HCT116 (cell line): ENCODE data around the gene PTGES2. TPM values are rescaled to one million over a fixed set of nuclear protein-coding genes. Genes with fewer than 3 reads are reported as not detected.

ENCODE experiments used
- ATAC-seq: fragments of 200-7000 bp; cut with Tn5 transposase; 2 replicates; pipeline ENCODE4 v1.9.1; 2020; ENCODE audit warnings: mild to moderate bottlenecking, moderate library complexity
- BruUV-seq: library from RNA; stranded (reverse); fragments of 400-500 nt; replicated peaks from 2 replicates; lab custom pipeline; 2021; lab: Mats Ljungman, UMichigan
- CTCF ChIA-PET: fragments of 300-600 bp; sonication (Branson Sonifier 250); formaldehyde crosslinking; loops from one replicate; lab custom pipeline; 2021; ENCODE audit warnings: antibody characterized with exemption; lab: Charles Lee
- POLR2A ChIA-PET: fragments of 300-600, 350-600 bp; sonication (Branson Sonifier 250); formaldehyde crosslinking; loops from one replicate; lab custom pipeline; 2021; ENCODE audit warnings: antibody characterized with exemption; lab: Charles Lee
- RAD21 ChIA-PET, 2 experiments: fragments of 300-600 bp; sonication (Branson Sonifier 250); formaldehyde crosslinking; loops; one replicate each; lab custom pipeline; 2023; ENCODE audit warnings: low total read pairs in 2 of 2; ENCODE audit not compliant: uncharacterized antibody in 2 of 2, unreplicated experiment in 2 of 2, low non-redundant PET in 1 of 2; lab: Charles Lee
- DNase-seq: peaks from one replicate; pipeline ENCODE4 v3.0.0-alpha.2; 2010; ENCODE audit warnings: low read depth, low spot score
- H2AFZ ChIP-seq: fragments of 200-600 bp; shearing (Covaris generic), sonication (generic); 2 replicates; pipeline ENCODE4 v1.6.1; 2017; ENCODE audit warnings: low read depth, mixed run types, mixed read lengths, antibody characterized with exemption, low read length; ENCODE audit not compliant: poor library complexity, severe bottlenecking
- H3K27ac ChIP-seq: 2 replicates; pipeline ENCODE4 v1.5.1; 2012; ENCODE audit warnings: low read depth, low read length
- H3K27me3 ChIP-seq: fragments of 200-600 bp; sonication (generic); 2 replicates; pipeline ENCODE4 v1.6.1; 2016; ENCODE audit warnings: mixed run types, low read length, mixed read lengths; ENCODE audit not compliant: insufficient read depth
- H3K36me3 ChIP-seq, 2 experiments: fragments of 200-500 bp in 1 of 2; fragments of 200-600 bp in 1 of 2; sonication (Bioruptor generic) in 1 of 2; sonication (generic) in 1 of 2; 2 replicates each; pipeline versions ENCODE4 v1.5.1 to v1.6.1; 2014 to 2016; ENCODE audit warnings: low read length in 2 of 2, inconsistent platforms in 1 of 2, mixed read lengths in 1 of 2, mixed run types in 1 of 2; ENCODE audit not compliant: insufficient read depth in 2 of 2, control insufficient read depth in 1 of 2
- H3K4me1 ChIP-seq, 2 experiments: fragments of 200-600 bp in 1 of 2; sonication (generic) in 1 of 2; 2 replicates each; pipeline versions ENCODE4 v1.5.1 to v1.6.1; 2012 to 2017; ENCODE audit warnings: low read length in 2 of 2, inconsistent platforms in 1 of 2, mild to moderate bottlenecking in 1 of 2, mixed read lengths in 1 of 2, mixed run types in 1 of 2, moderate library complexity in 1 of 2; ENCODE audit not compliant: insufficient read depth in 2 of 2, control insufficient read depth in 1 of 2
- H3K4me2 ChIP-seq: fragments of 200-600 bp; sonication (generic); 2 replicates; pipeline ENCODE4 v1.6.1; 2017; ENCODE audit warnings: mixed run types, low read length, mixed read lengths
- H3K4me3 ChIP-seq, 2 experiments: fragments of 200-600 bp in 1 of 2; sonication (generic) in 1 of 2; replicated peaks in 1 of 2; 2 replicates each; pipeline ENCODE4 v1.5.1; 2011 to 2016; ENCODE audit warnings: low read length in 2 of 2, control low read depth in 1 of 2, low read depth in 1 of 2, mild to moderate bottlenecking in 1 of 2, mixed read lengths in 1 of 2, mixed run types in 1 of 2
- H3K79me2 ChIP-seq: fragments of 200-600 bp; sonication (generic); 2 replicates; pipeline ENCODE4 v1.6.1; 2017; ENCODE audit warnings: mild to moderate bottlenecking, mixed run types, low read length, moderate library complexity, mixed read lengths; ENCODE audit not compliant: insufficient read depth
- H3K9ac ChIP-seq: fragments of 200-600 bp; sonication (generic); 2 replicates; pipeline ENCODE4 v1.6.1; 2016; ENCODE audit warnings: low read length, mixed read lengths
- H3K9me2 ChIP-seq: fragments of 200-600 bp; sonication (generic), shearing (Covaris generic); 2 replicates; pipeline ENCODE4 v1.6.1; 2017; ENCODE audit warnings: mixed run types, mild to moderate bottlenecking, moderate library complexity; ENCODE audit not compliant: insufficient read depth
- H3K9me3 ChIP-seq, 2 experiments: fragments of 200-500 bp in 1 of 2; fragments of 200-600 bp in 1 of 2; sonication (Bioruptor generic) in 1 of 2; sonication (generic) in 1 of 2; 2 replicates each; pipeline ENCODE4 v1.6.1; 2014 to 2017; ENCODE audit warnings: low read length in 2 of 2, mixed read lengths in 2 of 2, inconsistent platforms in 1 of 2, low read depth in 1 of 2, mild to moderate bottlenecking in 1 of 2, mixed run types in 1 of 2, moderate library complexity in 1 of 2; ENCODE audit not compliant: control insufficient read depth in 1 of 2, insufficient read depth in 1 of 2
- H4K20me1 ChIP-seq: fragments of 200-600 bp; sonication (generic), shearing (Covaris generic); 2 replicates; pipeline ENCODE4 v1.6.1; 2017; ENCODE audit warnings: mixed run types, mild to moderate bottlenecking, moderate library complexity; ENCODE audit not compliant: insufficient read depth
- CBX3 ChIP-seq: IDR thresholded peaks from 2 replicates; pipeline ENCODE4 v1.6.1; 2012; ENCODE audit warnings: low read depth
- FOSL1 ChIP-seq: IDR thresholded peaks from 2 replicates; pipeline ENCODE4 v1.6.1; 2012; ENCODE audit warnings: low read depth
- RAD21 ChIP-seq: IDR thresholded peaks from 2 replicates; pipeline ENCODE4 v1.6.1; 2012; ENCODE audit warnings: low read depth, mild to moderate bottlenecking
- TCF7L2 ChIP-seq: IDR thresholded peaks from 2 replicates; pipeline ENCODE4 v1.7.0; 2011; ENCODE audit warnings: borderline replicate concordance, inconsistent platforms; ENCODE audit not compliant: insufficient read depth, insufficient read length; ENCODE audit errors: extremely low read depth
- ZNF274 ChIP-seq: fragments of 200-500 bp; sonication (Bioruptor generic); IDR thresholded peaks from 2 replicates; pipeline ENCODE4 v1.6.1; 2014; ENCODE audit warnings: mild to moderate bottlenecking, low read depth, low read length, inconsistent platforms
- intact Hi-C: fragments of 100-400 bp; cut with micrococcal nuclease; formaldehyde crosslinking; loops from 2 replicates; pipeline ENCODE4 v1.10.0; 2022
- total RNA-seq: library from RNA; stranded (reverse); gene quantifications from one replicate; pipeline ENCODE4 v1.2.1, GENCODE V29; 2021; ENCODE audit not compliant: unreplicated experiment
- TF ChIP-seq, protein P1 (sequence below): IDR thresholded peaks from 2 replicates; pipeline ENCODE4 v1.6.1; 2012; ENCODE audit warnings: low read depth
- TF ChIP-seq, protein P2 (sequence below): IDR thresholded peaks from 2 replicates; pipeline ENCODE4 v1.6.1; 2012

PTGES2 gene
- total RNA-seq, 1 experiment from 2014 or later, result 148 TPM

DNA sequence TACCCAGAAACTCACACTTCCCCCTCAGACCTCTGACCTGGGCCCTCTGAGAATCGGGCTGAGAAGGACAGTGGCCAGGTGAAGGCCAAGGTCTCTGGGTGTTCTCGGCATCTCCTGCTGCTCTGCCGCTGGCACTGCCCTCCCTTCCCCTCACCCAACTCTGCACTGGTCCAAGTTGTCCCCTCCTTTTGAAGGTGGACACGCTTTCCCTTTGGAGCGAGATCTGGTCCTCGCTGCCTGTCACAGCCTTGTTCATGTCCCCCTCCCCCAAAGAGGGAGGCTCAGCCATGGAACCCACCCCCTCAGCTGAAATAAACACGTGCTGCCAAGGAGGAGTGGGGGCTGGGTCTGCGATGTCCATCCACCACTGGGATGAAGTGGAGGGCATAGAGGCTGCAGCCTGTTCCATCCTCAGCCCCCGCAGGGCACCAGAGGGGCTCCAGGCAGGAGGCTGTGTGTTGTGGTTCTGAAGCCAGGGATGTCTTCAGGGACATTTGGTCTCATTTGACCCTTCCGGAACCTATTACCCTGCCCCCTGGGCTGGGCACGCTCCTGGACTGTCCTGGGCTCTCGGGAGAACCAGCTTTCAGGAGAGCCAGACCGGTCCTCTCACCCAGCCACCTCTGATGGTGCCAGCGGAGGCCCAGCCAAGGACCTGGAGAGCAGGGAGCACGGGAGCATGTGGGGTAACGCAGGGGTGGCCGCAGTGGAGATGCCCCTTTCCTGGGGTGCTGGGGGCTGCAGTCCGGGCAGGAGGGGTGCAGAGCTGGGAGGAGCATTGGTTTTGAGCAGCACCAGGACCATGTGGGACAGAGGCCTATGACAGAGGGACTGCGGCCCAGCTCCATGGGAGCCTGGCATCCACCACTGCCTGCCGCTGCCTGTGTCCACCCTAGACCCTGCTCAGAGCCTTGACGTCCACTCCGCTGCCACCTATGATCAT lies 17.0 kb upstream of the PTGES2 start:
- H3K4me3 ChIP-seq, result no peak overlapping the region
- TF ChIP-seq RAD21 (no peak), CBX3 (no peak), FOSL1 (no peak), TCF7L2 (no peak), ZNF274 (no peak)
- TF ChIP-seq, protein P1, sequence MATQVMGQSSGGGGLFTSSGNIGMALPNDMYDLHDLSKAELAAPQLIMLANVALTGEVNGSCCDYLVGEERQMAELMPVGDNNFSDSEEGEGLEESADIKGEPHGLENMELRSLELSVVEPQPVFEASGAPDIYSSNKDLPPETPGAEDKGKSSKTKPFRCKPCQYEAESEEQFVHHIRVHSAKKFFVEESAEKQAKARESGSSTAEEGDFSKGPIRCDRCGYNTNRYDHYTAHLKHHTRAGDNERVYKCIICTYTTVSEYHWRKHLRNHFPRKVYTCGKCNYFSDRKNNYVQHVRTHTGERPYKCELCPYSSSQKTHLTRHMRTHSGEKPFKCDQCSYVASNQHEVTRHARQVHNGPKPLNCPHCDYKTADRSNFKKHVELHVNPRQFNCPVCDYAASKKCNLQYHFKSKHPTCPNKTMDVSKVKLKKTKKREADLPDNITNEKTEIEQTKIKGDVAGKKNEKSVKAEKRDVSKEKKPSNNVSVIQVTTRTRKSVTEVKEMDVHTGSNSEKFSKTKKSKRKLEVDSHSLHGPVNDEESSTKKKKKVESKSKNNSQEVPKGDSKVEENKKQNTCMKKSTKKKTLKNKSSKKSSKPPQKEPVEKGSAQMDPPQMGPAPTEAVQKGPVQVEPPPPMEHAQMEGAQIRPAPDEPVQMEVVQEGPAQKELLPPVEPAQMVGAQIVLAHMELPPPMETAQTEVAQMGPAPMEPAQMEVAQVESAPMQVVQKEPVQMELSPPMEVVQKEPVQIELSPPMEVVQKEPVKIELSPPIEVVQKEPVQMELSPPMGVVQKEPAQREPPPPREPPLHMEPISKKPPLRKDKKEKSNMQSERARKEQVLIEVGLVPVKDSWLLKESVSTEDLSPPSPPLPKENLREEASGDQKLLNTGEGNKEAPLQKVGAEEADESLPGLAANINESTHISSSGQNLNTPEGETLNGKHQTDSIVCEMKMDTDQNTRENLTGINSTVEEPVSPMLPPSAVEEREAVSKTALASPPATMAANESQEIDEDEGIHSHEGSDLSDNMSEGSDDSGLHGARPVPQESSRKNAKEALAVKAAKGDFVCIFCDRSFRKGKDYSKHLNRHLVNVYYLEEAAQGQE, result no peak
- TF ChIP-seq, protein P2, sequence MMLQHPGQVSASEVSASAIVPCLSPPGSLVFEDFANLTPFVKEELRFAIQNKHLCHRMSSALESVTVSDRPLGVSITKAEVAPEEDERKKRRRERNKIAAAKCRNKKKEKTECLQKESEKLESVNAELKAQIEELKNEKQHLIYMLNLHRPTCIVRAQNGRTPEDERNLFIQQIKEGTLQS, result no peak
- TF ChIP-seq, all 23 proteins: peak for 0
- H3K27ac ChIP-seq, result no peak overlapping the region
- no peak overlapping the region for H2AFZ ChIP-seq
- ChIA-PET RAD21 (no interaction called here), CTCF (no interaction called here), POLR2A (no interaction called here)
- H4K20me1 ChIP-seq, result no peaks in the 10 kb centered on the region
- no peaks in the 10 kb centered on the region for H3K9me2 ChIP-seq
- intact Hi-C loops, result no loop called here
- H3K4me1 ChIP-seq, result peaks cover 2 to 18% of the 10 kb centered on the region in 2 experiments; a peak in 3 of 4 replicates
- ATAC-seq (no peak), DNase-seq (no peak)
- no TSS peak for BruUV-seq
- H3K27me3 ChIP-seq, result no peaks in the 10 kb centered on the region
- H3K36me3 ChIP-seq, result no peaks in the 10 kb centered on the region
- no peaks in the 10 kb centered on the region for H3K79me2 ChIP-seq
- no peaks in the 10 kb centered on the region for H3K9me3 ChIP-seq
- H3K4me2 ChIP-seq, result no peak overlapping the region
- H3K9ac ChIP-seq, result no peak overlapping the region
